NCI-H2227 (cell line): Measurements from ENCODE around the gene POU3F1.

Source experiments
- DNase-seq: peaks from one replicate; lab custom pipeline; 2025; ENCODE audit not compliant: unreplicated experiment; lab: John Stamatoyannopoulos, UW

Gene POU3F1

DNA sequence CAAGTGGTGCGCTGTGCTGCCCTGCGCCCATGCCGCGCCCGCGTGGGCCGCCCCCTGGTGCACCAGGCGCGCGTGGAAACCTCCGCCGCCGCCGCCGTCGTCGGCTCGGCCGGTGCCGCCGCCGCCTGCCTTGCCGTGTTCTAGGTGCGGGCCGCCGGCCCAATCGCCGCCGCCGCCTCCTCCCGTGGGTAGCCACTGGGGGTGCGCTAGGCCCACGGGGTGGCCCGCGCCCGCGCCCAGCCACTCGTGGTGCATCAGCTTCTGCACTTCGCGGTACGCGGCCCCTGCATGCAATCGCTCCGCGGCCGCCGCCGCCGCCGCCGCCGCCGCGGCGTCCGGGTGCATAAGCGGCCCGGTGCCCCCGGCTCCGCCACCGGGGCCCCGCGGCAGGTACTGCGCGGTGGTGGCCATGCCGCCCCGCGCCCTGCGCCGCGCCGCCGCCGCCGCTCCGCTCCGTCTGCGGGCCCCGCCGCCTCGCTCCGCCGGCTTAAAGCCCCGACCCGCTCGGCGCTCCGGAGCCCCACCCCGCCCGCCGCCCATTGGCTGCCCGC is at the start of gene POU3F1:
TSS of gene POU3F1 (minus strand) at position 461 of the 551 bp plus-strand sequence. CDS start at position 411, 50 bp downstream.
- DNase-seq, result no peak

DNA sequence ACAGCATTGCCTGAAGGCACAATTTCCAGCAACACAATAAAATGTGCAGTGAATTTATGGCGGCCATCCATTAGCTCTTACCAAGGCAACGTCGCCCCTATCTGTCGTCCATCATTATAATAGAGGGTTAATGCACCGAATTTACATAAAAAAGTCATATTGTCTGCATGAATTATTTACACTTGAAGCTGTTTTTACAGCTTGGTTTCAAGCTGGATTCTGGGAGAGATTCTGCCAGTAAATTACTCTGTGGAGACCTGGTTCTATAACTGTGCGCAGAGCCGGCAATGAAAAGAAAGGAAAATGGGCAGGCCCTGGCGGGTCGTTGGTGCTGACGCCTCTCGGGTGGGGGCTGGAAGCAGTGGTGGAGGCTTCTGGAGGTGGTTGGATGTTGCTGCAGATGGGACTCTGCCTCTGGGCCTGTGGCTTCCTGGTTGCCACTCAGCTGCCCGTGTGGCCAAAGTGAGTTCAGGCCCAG is 48.9 kb upstream of the POU3F1 start:
- DNase-seq, result no peak

DNA sequence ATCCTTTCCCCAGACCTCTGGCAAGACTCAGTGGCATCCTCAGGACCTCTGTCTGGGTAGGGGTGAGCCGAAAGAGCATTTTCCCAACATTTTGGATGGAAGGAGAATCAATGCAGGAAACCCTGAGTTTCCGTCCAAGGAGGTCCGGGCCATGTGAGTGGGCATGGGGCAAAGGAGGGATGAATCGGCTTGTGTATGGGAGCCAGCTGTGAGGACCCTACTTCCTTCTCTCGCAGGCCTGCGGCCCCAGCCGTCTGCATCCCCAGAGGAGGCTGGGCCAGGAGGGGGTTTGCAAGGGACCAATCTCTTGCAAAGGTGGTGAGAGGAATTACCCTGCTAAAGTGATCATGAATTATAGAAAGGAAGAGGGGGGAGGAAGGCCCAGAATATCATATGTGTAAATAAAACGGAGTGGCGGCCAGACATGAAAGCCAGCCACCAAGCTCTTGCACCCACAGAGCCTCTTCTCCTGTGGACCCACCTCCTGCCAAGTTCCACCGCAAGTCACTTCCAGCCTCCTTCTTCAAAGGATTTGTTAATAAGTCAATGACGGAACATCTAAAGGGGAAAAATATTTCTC is 48.2 kb upstream of the POU3F1 start:
- DNase-seq, result no peak

DNA sequence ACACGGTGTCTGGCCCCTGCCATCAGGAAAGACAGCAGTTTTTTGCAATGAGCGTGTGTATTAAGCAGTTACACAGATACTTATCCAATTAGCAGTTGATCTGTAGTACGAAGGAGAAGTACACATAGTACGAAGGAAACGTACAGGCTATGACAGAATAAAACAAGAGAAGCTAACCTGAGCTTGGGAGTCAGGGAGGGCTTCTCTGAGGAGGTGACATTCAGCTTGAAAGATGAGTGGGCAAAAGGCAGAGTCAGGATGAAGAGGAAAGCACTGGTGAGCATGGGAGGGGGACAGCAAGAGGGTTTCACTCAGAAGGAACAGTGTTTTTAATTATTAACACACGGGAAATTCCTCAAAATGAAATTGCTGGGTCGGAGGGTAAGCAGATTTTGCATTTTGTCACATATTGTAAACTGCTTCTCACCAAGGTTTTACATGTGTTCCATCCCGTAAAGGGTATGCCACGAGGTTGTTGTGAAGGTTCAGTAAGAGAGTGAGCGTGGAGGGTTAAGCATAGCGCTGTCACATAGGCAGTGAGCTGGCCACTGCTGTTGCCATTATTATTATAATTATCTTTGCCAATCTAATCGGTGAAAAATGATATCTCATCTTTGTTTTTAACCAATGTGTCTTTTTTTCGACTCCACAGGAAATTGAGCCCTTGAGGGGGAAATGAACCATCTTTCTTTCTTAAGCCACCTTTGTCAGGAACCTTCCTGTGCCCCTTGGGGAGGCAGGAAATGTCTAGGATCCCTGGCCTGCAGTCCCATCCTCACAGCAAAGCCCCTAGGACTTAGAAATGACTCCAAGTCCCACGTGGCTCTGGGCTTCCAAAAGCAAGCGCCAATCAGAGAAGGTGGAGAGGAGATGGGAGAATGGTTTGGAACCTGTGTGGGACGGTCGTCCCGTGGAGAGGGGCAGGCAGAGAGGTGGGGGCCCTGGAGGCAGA is 47.3 kb upstream of the POU3F1 start:
- no peak for DNase-seq

DNA sequence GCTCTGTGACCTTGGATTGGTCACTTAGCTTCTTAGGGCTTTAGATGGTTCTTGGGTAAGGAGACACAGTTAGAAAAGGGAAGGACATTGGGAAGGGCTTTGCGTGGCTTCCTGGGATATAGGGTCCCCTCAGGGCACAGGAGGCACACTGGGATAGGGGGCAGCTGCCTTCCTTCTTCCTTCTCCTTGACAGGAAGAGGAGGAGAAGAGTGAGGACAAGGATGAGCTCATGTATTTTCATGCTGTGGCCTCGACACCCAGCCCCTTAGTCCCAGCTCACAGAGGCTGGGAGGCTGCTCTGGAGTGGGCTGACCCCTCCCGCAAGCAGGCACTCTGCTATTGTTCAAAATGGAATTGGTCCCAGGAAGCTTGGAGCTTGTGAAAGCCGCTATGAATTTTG is 45.7 kb upstream of the POU3F1 start:
- DNase-seq, result no peak

DNA sequence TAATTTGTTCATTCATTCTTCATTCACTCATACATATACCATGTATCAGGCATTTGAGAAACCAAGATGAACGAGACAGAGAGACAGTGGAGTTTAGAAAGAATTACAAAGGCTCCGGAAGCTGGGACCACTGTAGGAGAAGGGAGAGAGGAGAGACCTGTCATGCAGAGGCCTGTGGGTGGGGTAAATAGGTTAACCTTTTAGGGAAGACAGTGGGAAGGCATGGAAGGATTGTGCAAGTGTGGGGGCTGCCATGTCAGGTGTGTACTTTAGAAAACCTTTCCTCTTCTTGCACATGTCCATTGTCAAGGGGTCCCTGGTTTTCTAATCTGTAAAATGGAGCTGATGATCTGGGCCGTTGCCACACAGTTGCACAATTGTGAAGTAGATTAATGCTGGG is 44.2 kb upstream of the POU3F1 start:
- DNase-seq, result no peak

DNA sequence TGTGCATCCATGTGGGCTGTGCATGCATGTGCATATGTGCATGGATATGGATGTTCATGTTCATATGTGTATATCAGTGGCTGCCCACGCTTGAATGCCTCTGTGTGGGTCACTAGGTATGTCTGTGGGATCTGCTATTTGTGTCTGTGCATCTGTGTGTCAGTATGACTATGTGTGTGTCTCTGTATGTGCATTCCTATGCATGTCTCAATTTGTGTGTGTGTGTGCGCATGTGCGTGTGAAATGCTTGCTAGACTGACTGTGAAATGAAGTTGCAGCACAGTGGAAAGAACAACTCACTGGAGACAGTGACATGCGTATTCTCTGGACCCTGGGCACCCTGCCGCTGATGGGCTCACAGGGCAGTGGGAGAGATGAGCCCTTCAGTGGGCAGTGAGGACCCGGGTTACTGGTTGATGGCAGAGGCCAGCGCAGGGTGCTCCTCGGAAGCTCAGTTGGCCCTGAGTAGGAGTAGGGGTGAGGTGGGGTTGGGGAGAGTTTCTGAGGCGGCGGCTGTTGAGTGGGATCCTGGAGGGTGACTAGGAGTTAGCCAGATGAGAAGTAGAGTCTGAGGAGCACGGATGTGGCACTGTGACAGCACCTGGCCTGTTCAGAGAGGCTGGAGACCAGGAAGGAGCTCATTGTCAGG is 43.2 kb upstream of the POU3F1 start:
- DNase-seq, result no peak

DNA sequence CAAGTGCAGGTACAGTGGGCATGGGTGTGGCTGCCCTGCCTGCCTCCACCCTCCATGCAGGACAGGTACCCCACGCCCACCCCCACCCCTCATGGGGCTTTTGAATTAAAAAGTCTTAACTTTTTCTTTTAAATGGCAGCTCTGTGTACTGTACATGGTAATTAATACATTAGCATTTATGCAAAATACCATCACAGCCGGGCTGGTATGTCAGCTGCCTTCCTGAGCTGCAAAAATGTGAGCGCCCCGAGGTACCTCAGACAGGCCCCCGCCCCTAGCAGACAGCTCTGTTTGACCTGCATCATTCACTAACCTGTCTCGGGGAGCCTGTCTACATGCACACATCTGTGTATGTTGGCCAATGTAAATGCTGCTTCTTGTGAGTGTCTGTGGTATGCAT is 42.2 kb upstream of the POU3F1 start:
- no peak for DNase-seq

DNA sequence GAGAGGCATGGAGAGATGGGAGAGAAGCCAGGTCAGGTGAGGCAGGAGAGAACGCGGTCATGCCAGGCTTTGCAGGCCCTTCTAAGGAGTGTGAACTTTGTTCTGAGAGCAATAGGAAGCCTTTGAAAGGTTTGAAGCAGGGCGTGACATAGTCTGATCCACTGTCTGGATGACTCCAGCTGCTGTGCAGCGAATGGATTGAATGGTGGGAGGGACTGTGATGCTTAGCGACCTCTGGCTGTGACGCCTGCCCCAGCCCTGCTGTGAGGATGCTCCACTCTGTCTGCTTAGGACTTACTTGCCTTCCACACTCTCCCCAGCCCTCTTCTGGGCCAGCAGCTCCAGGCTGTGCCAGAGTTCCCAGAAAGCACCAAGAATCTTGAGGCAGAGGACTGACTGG is 41.8 kb upstream of the POU3F1 start:
- DNase-seq, result peak; percentile 61

DNA sequence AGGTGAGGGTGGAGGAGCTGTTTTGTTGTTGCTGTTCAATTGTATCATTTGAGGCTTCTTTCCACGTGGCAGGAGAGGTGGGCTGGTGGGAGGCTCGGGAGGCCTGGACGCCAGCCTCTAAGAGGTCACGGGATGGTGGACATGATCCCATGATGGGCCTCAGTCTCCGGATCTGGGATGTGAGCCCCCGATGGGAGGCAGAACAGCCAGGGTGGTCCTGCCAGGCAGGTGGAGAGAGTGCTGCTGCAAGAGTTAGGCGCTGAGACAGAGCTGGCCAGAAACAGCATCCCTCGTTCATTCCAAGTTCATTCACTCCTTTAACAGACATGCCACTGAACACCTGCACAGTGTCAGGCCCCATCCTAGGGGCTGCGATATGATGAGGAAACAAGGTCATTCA is 41.1 kb upstream of the POU3F1 start:
- DNase-seq, result no peak

DNA sequence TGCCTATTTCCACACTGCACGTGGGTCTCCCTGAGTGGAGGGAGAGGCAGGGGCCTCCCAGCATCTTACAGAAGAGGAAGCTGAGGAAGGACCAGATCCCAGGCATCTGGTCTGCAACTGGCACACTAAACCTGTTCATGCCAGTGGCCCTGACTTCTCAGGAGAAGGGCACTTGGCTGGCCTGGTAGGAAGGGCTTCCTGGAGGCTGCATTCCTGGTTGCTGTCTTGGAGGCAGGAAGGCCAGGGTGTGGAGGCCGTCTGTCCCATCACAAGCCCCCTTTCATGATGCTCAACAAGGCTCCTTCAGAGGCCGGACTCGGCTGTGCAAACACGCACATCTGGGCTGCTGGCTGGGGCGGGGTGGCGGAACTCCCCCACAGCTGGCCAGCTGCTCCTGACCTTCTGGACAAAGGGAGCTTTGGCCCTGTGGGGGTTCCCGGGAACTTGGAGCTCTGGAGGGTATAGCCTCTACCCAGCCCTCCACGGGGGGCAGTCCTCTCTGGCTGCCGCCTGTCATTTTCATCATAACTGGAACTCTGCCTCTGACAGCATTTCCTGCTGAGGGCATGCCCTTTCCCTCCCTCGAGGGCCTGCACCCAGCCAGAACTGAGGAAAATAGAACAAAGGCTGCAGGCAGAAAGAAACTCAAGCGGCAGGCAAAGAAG is 39.2 kb upstream of the POU3F1 start:
- no peak for DNase-seq

DNA sequence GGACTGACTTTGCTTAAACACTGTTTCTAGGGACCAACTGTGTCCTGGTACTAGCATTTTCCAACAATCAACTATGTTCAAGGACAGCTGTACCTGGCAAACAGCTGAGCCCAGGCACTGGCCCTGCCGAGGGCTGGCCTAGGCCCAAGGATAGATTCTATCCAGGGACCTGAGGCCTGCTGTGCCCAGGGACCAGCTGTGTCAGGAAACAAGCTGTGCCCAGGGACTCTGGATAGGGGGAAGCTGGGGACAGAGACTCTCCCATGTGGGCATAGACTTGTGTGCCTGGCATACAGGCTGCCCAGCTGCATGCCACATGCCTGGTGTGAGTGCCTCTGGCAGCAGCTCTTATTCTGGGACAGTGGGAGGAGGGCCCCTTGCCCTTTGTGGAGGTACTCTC is 38.1 kb upstream of the POU3F1 start:
- DNase-seq, result no peak

DNA sequence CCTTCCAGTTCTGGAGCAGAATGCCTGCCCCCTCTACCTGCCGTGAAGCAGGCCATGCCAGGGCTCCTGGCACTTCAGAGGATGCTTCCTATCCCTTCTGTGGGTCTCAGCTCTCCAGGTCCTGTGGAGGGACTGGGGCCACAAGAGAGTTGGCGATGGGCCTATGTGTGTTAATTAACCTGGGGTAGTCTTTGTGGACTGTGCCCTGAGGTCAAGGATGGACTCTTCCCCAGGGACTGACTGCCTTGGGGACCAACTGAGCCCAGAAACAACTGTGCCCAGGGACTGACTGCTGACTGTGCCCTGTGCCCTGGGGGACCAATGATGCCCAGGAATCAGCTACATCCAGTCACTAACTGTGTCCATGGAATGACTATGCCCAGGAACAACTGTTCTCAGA is 37.5 kb upstream of the POU3F1 start:
- DNase-seq, result no peak

DNA sequence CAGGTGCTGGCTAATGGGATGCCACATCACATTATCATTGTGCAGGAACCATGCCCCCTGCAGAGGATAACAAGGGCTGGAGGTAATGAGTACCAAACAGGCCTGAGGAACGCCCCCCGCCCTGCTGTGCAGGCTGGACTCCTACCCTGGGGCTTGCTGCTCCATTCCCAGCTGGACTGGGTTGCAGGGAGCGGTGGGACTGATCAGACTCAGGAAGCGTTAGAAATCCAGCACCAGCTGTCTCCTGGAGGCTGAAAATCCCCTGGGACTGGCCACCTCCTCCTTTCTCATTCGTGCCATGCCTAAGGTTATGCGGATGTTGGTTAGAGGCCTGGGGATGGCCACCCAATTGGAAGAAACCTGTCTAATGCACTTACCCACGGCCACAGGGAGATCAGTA is 36.9 kb upstream of the POU3F1 start:
- peak; percentile 85 for DNase-seq

DNA sequence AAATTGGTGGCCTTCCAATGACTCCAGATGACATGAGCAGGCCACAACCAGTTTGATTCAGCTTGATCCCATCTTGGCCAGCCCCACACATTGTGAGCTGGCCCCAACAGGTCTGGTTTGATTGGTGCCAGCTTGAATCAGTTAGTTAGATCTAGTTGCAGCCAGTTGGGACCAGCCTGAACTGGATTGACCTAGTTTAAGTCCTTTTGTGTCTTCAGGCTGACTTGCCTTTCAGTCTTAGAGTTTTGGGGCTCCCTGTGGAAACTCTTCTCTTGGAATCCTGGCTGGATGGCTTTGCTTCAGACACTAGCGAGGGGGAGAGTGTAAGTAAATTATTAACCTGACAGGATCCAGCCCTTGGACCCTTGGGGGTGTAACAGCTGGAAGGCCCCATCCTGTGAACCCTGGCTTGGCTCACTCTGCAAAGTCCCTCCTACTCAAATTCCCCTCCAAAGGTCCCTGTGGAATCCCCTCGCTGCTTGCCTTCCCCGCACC is 36.2 kb upstream of the POU3F1 start:
- peak; percentile 18 for DNase-seq

DNA sequence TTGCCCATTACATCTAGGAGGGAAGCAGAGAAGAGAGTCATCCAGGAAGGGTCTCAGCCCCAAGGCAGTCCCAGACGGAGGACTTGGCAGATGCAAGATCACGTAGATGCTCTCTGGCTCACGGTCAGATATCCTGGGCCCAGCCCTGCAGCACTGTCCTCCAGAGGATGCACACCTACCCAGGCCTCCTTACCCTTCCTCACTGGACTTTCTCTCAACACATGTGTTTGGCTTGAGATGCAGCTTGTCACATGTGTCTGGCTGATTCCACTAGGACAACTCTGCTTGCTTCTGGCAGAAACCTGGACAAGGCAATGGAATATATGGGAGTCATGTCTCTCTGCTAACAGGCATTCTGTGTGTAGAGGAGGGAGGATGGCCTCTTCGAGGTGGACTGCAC is 32.4 kb upstream of the POU3F1 start:
- no peak for DNase-seq

DNA sequence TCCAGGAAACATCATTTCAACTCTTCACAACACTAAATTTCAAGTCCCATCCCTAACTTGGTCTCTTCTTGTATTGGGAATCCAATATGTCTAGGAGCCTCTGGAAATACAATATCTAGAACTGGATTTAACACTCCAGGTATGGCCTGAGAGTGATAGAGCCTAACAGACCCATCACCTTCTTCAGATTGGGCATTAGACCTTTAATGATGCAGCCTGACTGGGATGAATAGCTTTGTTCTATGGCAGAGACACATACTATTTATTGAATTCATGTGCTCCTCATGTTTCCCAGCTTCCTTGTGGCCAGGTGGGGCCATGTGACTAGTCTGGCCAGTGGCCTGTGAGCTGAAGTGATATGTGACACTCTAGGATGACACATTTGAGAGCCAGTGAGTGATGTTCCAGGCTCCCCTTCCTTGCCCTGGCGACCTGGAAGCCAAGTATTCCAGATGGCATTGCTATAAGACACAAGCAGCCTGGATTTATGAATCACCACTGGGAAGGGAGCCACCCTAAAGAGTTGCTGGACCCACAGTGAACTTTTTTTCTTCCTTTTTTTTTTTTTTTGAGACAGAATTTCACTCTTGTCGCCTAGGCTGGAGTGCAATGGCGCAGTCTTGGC is 31.0 kb upstream of the POU3F1 start:
- DNase-seq, result no peak

DNA sequence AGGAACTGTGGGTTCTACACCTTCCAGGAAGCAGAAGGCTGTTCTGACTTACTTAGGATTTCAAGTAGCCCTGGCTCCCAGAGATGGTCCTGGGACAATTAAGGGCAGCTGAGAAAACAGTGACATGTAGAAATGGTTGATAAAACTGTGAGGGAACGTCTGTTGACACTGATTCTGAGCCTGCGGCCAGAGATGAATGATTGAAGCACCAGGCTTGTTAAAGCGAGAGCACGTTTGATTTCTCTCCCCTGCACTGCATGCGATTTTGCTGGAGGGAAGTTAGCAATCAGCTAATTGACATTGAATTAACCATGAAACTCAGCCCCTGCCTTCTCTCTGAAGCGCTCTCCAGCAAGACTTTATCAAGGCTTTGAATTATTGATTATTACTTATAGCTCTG is 29.9 kb upstream of the POU3F1 start:
- no peak for DNase-seq

DNA sequence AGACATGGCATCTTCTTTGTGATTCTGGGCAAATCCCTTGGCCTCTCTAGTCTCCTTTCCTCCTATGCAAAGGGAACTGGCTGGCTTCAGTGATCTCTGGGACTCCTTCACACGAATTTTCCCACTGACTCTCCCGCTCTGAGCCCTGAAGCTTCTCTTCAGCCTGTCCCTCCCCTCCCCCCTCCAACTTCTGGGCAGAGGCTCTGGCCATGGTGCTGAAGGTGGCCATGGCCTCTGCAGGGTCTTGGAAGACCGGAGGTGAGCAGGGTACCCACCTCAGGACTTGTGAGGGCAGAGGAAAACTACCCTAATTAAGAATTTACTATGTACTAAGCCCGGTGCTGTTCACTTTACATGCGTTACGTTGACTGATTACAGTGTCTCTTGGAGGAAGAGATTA is 29.4 kb upstream of the POU3F1 start:
- DNase-seq, result no peak

DNA sequence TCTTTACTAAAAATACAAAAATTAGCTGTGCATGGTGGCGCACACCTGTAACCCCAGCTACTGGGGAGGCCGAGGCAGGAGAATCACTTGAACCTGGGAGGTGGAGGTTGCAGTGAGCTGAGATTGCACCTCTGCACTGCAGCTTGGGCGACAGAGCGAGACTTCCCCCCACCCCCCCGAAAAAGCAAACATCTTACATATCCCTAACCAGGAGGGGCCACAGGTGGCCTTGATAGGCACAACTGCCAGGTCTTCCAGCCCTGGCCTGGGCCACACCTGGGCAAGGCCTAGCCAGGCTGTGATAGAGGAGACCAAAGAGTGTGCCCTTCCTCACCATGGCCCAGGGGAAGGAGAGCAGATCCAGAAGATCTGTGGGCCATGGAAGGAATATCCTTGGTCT is 28.6 kb upstream of the POU3F1 start:
- no peak for DNase-seq

DNA sequence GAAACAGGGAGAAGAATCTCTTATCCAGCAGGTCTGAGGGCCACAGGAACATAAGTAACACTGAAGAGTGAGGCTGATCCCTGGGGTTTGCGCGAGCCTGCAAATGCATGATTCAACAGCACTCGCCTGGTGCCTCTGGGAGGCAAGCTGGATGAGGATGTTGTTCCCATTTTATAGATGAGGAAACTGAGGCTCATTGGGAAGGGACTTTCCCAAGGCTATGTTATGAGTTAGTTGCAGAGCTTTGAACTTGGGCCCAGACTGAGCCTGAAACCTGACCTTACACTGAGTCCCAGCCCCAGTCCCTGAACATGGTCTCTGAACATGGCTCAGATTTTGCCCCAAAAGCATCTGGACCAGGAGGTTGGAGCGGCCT is 27.7 kb upstream of the POU3F1 start:
- DNase-seq, result no peak
